HEK293T (cell line): Measurements from ENCODE around the gene TRIM33.

Source experiments
- FOXK2 ChIP-seq: fragments of 450-650 bp; IDR thresholded peaks from 2 replicates; pipeline ENCODE4 v1.6.1; 2016; ENCODE audit warnings: mild to moderate bottlenecking
- FOXM1 ChIP-seq: fragments of 450-650 bp; IDR thresholded peaks from 2 replicates; pipeline ENCODE4 v1.6.1; 2017; ENCODE audit warnings: mild to moderate bottlenecking, borderline replicate concordance
- SUZ12 ChIP-seq: fragments of 450-650 bp; IDR thresholded peaks from 2 replicates; pipeline ENCODE4 v1.6.1; 2016; ENCODE audit warnings: mild to moderate bottlenecking
- TARDBP ChIP-seq: fragments of 450-650 bp; IDR thresholded peaks from 2 replicates; pipeline ENCODE4 v1.6.1; 2016
- ZNF384 ChIP-seq: fragments of 450-650 bp; IDR thresholded peaks from 2 replicates; pipeline ENCODE4 v1.6.1; 2016

DNA sequence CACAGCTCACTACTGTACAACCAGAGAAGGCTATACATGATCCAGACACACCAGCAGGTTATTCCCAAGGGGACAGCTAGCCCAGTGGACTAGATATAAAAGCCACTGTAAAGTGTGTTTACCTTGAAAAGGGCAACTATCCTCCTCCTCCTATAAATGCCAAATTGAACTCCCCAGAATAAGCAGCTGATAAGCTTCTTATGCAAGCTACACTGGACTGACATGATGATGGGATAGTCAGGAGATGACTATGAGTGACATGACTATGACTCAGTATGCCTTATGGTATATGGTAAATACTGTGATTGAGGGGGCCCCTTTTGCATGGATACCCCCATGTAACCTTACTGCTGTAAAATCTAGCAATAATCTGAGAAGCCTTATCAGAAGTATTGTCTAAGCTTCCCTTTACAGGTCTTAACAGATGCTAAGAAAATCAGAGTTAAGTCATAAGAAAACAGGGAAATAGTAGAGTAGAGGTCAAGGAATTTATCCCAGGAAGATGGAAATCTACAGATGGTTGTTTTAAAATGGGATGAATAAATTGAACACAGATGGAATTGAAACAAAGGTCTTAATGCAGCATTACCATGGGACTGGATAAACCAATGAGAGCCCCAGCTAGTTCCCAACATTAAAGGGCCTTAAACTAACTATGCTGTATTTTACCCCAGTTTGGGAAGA lies 55.8 kb downstream of the TRIM33 start:
- TF ChIP-seq TARDBP (no peak), SUZ12 (no peak), FOXM1 (no peak), ZNF384 (no peak), FOXK2 (no peak)
